H1 (cell line): ENCODE results near the gene DHX9. TPM values are rescaled to one million over a fixed set of nuclear protein-coding genes. Genes with fewer than 3 reads are reported as not detected.

Source experiments
- CBX5 ChIP-seq: fragments of 300-800, 300-1000 bp; sonication (generic); IDR thresholded peaks from 2 replicates; pipeline ENCODE4 v1.7.1; 2016; ENCODE audit warnings: antibody characterized with exemption, low read length, low read depth
- CBX8 ChIP-seq: fragments of 300-800, 300-1000 bp; sonication (generic); IDR thresholded peaks from 2 replicates; pipeline ENCODE4 v1.7.1; 2016; ENCODE audit warnings: low read depth, low read length, borderline replicate concordance
- CHD7 ChIP-seq: fragments of 300-600 bp; sonication (generic); IDR thresholded peaks from 2 replicates; pipeline ENCODE4 v1.7.1; 2012; ENCODE audit warnings: low read length, moderate library complexity, mild to moderate bottlenecking, inconsistent platforms; ENCODE audit not compliant: insufficient replicate concordance
- SIN3A ChIP-seq, 2 experiments: IDR thresholded peaks in 1 of 2; conservative IDR thresholded peaks in 1 of 2; 2 replicates each; pipeline ENCODE4 v1.6.1; 2011 to 2012; ENCODE audit warnings: low read length in 2 of 2, improper control_type of control experiment in 1 of 2, low read depth in 1 of 2, mild to moderate bottlenecking in 1 of 2
- SP2 ChIP-seq: IDR thresholded peaks from 2 replicates; pipeline ENCODE4 v1.6.1; 2012; ENCODE audit warnings: mild to moderate bottlenecking, low read length, inconsistent platforms
- TCF12 ChIP-seq: IDR thresholded peaks from 2 replicates; pipeline ENCODE4 v1.6.1; 2011; ENCODE audit warnings: low read depth, mild to moderate bottlenecking, low read length
- polyA plus RNA-seq, 7 experiments: library from polyadenylated mRNA; depleted of rRNA in 3 of 7; stranded (reverse) in 5 of 7; unstranded in 2 of 7; fragments of >200 nt in 5 of 7; fragments of 200-250 nt in 2 of 7; gene quantifications; 1 replicate in 5 of 7; 2 replicates in 1 of 7; 4 replicates in 1 of 7; pipeline versions ENCODE4 v1.2.1 to v1.2.3, GENCODE V29; 2011 to 2013; ENCODE audit warnings: missing spikeins in 2 of 7, mixed read lengths in 2 of 7
- total RNA-seq: library from RNA; stranded (reverse); fragmentation: NEBNext Ultra II Directional; extraction: Animal tissue kit (Norgen Biotek cat#: 25700); gene quantifications from 2 replicates; pipeline ENCODE4 v1.2.1, GENCODE V29; 2021

DHX9 gene
- total and polyA plus RNA-seq, 2 of the 8 experiments (the other 6 are each of a cell fraction or from before 2014, with no cell fraction given): 153 to 333 TPM

GRCh38 chr1:182833271-182833670 is 5.9 kb upstream of the DHX9 start (continued):
- TF ChIP-seq CHD7 (no peak), SP2 (no peak), CBX8 (no peak), CBX5 (no peak), SIN3A (conservative IDR thresholded peaks at IDR 0.05 in 1 of 2, IDR thresholded peaks at IDR 0.05 in 1 of 2; ENCODE audit: low read depth in 1 of 2, low read length in 2 of 2) (no peak), TCF12 (no peak)
